Ascending aorta (tissue), 2 donors: ENCODE measurements around the gene MED16. TPM values are rescaled to one million over a fixed set of nuclear protein-coding genes. Genes with fewer than 3 reads are reported as not detected.

ENCODE experiments used
- DNase-seq, 2 donors: peaks; one replicate each; pipeline ENCODE4 v3.0.0-alpha.2; 2019; ENCODE audit warnings: low spot score in 2 of 2
- H3K27ac ChIP-seq, 2 donors: fragments of 200-600 bp; sonication (generic); one replicate each; pipeline ENCODE4 v1.5.1; 2016 to 2017; ENCODE audit warnings: mild to moderate bottlenecking in 1 of 2
- H3K27me3 ChIP-seq: fragments of 200-600 bp; sonication (generic); one replicate; pipeline ENCODE4 v1.5.1; 2017
- H3K36me3 ChIP-seq, 2 donors: fragments of 200-600 bp; sonication (generic); one replicate each; pipeline ENCODE4 v1.5.1; 2016
- H3K4me1 ChIP-seq, 2 donors: fragments of 200-600 bp; sonication (generic); one replicate each; pipeline ENCODE4 v1.5.1; 2016 to 2017; ENCODE audit warnings: mild to moderate bottlenecking in 1 of 2
- H3K4me3 ChIP-seq, 2 donors: fragments of 200-600 bp; sonication (generic); one replicate each; pipeline ENCODE4 v1.5.1; 2016 to 2017; ENCODE audit warnings: mild to moderate bottlenecking in 1 of 2
- H3K9me3 ChIP-seq, 2 donors: fragments of 200-600 bp; sonication (generic); one replicate each; pipeline ENCODE4 v1.5.1; 2016
- CTCF ChIP-seq, 3 experiments: fragments of 200-600 bp in 2 of 3; fragments of 450-650 bp in 1 of 3; sonication (generic) in 2 of 3; IDR thresholded peaks; one replicate each; pipeline ENCODE4 v1.5.1; 2016 to 2019; ENCODE audit warnings: antibody characterized with exemption in 3 of 3, mild to moderate bottlenecking in 1 of 3, moderate library complexity in 1 of 3
- intact Hi-C: fragments of 100-400 bp; cut with DNase I; formaldehyde crosslinking; loops from one replicate; pipeline ENCODE4 v1.15.1; 2023
- total RNA-seq: library from RNA; depleted of rRNA; stranded (reverse); fragments of >200 nt; gene quantifications from one replicate; pipeline ENCODE4 v1.1.0, GENCODE V29; 2016

MED16 gene
- total RNA-seq, 1 donor from 2014 or later = 73.2 TPM

GRCh38 chr19:906480-906879 is 13.5 kb upstream of the MED16 start:
- no peaks in the 10 kb centered on the region for H3K4me1 ChIP-seq
- intact Hi-C loops = no loop called here
- TF ChIP-seq CTCF (IDR thresholded peaks at IDR 0.05) = no peak

GRCh38 chr19:904545-904944 is 11.6 kb upstream of the MED16 start:
- H3K4me3 ChIP-seq = no peak overlapping the region
- H3K9me3 ChIP-seq = no peaks in the 10 kb centered on the region
- peaks cover 3 to 18% of the 10 kb centered on the region in 2 donors for H3K36me3 ChIP-seq
- H3K4me1 ChIP-seq = no peaks in the 10 kb centered on the region
- no peak overlapping the region for H3K27ac ChIP-seq
- no peak for DNase-seq
- intact Hi-C loops = no loop called here
- H3K27me3 ChIP-seq = no peaks in the 10 kb centered on the region
- TF ChIP-seq CTCF (IDR thresholded peaks at IDR 0.05) = no peak

More at GRCh38 chr19:906480-906879, 13.5 kb upstream of the MED16 start:
- H3K9me3 ChIP-seq = no peaks in the 10 kb centered on the region
- H3K27ac ChIP-seq = no peak overlapping the region
- no peak for DNase-seq
- H3K4me3 ChIP-seq = no peak overlapping the region
- H3K27me3 ChIP-seq = no peaks in the 10 kb centered on the region
- H3K36me3 ChIP-seq = peaks cover 0 to 5% of the 10 kb centered on the region in 2 donors

GRCh38 chr19:903266-903797 is 10.3 kb upstream of the MED16 start:
- H3K36me3 ChIP-seq = peaks cover 7 to 27% of the 10 kb centered on the region in 2 donors
- H3K9me3 ChIP-seq = no peaks in the 10 kb centered on the region
- H3K27ac ChIP-seq = no peak overlapping the region
- intact Hi-C loops = no loop called here
- no peak for DNase-seq
- TF ChIP-seq CTCF (IDR thresholded peaks at IDR 0.05) = no peak
- no peak overlapping the region for H3K4me3 ChIP-seq
- H3K27me3 ChIP-seq = no peaks in the 10 kb centered on the region
- H3K4me1 ChIP-seq = no peaks in the 10 kb centered on the region

GRCh38 chr19:902446-903226 is 9.6 kb upstream of the MED16 start:
- TF ChIP-seq CTCF (IDR thresholded peaks at IDR 0.05) = no peak
- H3K4me3 ChIP-seq = no peak overlapping the region
- H3K9me3 ChIP-seq = no peaks in the 10 kb centered on the region
- no peaks in the 10 kb centered on the region for H3K4me1 ChIP-seq
- no peak overlapping the region for H3K27ac ChIP-seq
- peaks cover 7 to 27% of the 10 kb centered on the region in 2 donors for H3K36me3 ChIP-seq
- intact Hi-C loops = no loop called here
- H3K27me3 ChIP-seq = no peaks in the 10 kb centered on the region
- DNase-seq = no peak

- H3K36me3 ChIP-seq = peaks cover 7 to 31% of the 10 kb centered on the region in 2 donors
- no peaks in the 10 kb centered on the region for H3K9me3 ChIP-seq
- no peak overlapping the region for H3K4me3 ChIP-seq
- intact Hi-C loops = no loop called here
- H3K27me3 ChIP-seq = no peaks in the 10 kb centered on the region
- DNase-seq = no peak
- H3K27ac ChIP-seq = no peak overlapping the region
- no peaks in the 10 kb centered on the region for H3K4me1 ChIP-seq
- no peak for TF ChIP-seq CTCF (IDR thresholded peaks at IDR 0.05)
Observed at GRCh38 chr19:902093-902370, 9.0 kb upstream of the MED16 start.
